ENCODE results near the gene DPYD. TPM values are rescaled to one million over a fixed set of nuclear protein-coding genes. Genes with fewer than 3 reads are reported as not detected.

DPYD gene
- polyA plus RNA-seq, 1 of the 3 experiments (the other 2 are of a cell fraction): 23.0 TPM

- TF ChIP-seq GATA2 (CRISPR knock-in tag; IDR thresholded peaks at IDR 0.05) (peak; percentile 58; the same call in 1 of the 2 replicates), SIN3A (IDR thresholded peaks at IDR 0.05; ENCODE audit: borderline replicate concordance, low read depth, low read length) (no peak)
Observed at GRCh38 chr1:97082160-97082848, 838.5 kb downstream of the DPYD start (continued).

GRCh38 chr1:97078872-97079271 lies 842.0 kb downstream of the DPYD start:
- Histone ChIP-seq H3K79me2 (ENCODE audit: insufficient read depth) (no peaks in the 10 kb centered on the region), H3K36me3 (replicated peaks in 1 of 2; ENCODE audit: control insufficient read depth in 1 of 2, insufficient read depth in 2 of 2, low read length in 1 of 2) (peaks cover 0 to 22% of the 10 kb centered on the region in 2 experiments), H3K9ac (no peak overlapping the region), H3K4me1 (ENCODE audit: control insufficient read depth in 1 of 2, insufficient read depth in 2 of 2, low read depth in 1 of 2, low read length in 1 of 2) (peaks cover 0 to 16% of the 10 kb centered on the region in 2 experiments; a peak in 2 of 4 replicates), H3K9me3 (no peaks in the 10 kb centered on the region), H3K9me2 (no peaks in the 10 kb centered on the region), H3K27me3 (ENCODE audit: insufficient read depth) (no peaks in the 10 kb centered on the region), H2AFZ (ENCODE audit: low read depth) (no peak overlapping the region), H4K20me1 (ENCODE audit: insufficient read depth) (no peaks in the 10 kb centered on the region), H3K27ac (ENCODE audit: low read depth in 2 of 2, low read length in 1 of 2) (peak overlapping the region in 1 of 2 experiments; percentile 30; a peak in 1 of 4 replicates), H3K4me3 (ENCODE audit: low read depth in 2 of 2, low read length in 1 of 2) (no peak overlapping the region; a peak in 1 of 4 replicates), H3F3A (replicated peaks; ENCODE audit: insufficient read depth) (peaks cover 3% of the 10 kb centered on the region), H3K4me2 (no peak overlapping the region)
- 95% methylated on average over 6 of the region's 6 CpGs for WGBS (ENCODE audit: low lambda C conversion rate)
- TF ChIP-seq YY1 (IDR thresholded peaks at IDR 0.05; ENCODE audit: low read depth) (no peak), MEF2A (IDR thresholded peaks at IDR 0.05; ENCODE audit: borderline replicate concordance, low read depth) (no peak), MXI1 (IDR thresholded peaks at IDR 0.05; ENCODE audit: low read depth, low read length) (no peak), CHD2 (IDR thresholded peaks at IDR 0.05; ENCODE audit: low read length, partially characterized antibody) (no peak), SMC3 (IDR thresholded peaks at IDR 0.05; ENCODE audit: low read depth, low read length) (no peak)
- ChIA-PET CTCF (interaction anchor here (0.9 to 1.1 kb wide), 2 partner anchors 37 to 82 kb away, joined by 3 read pairs; no protein-coding TSS in a partner anchor), POLR2A (no interaction called here)
- no peak for DNase-seq

GRCh38 chr1:97077221-97077620 lies 843.6 kb downstream of the DPYD start:
- Histone ChIP-seq H3K36me3 (replicated peaks in 1 of 2; ENCODE audit: control insufficient read depth in 1 of 2, insufficient read depth in 2 of 2, low read length in 1 of 2) (peaks cover 0 to 22% of the 10 kb centered on the region in 2 experiments), H3K9me3 (no peaks in the 10 kb centered on the region), H3K9me2 (no peaks in the 10 kb centered on the region), H3K27me3 (ENCODE audit: insufficient read depth) (no peaks in the 10 kb centered on the region), H3K9ac (no peak overlapping the region), H3F3A (replicated peaks; ENCODE audit: insufficient read depth) (peaks cover 3% of the 10 kb centered on the region), H3K27ac (ENCODE audit: low read depth in 2 of 2, low read length in 1 of 2) (peak overlapping the region in 1 of 2 experiments; percentile 82; a peak in 2 of 4 replicates), H4K20me1 (ENCODE audit: insufficient read depth) (no peaks in the 10 kb centered on the region), H3K4me3 (ENCODE audit: low read depth in 2 of 2, low read length in 1 of 2) (no peak overlapping the region), H3K4me2 (no peak overlapping the region), H2AFZ (ENCODE audit: low read depth) (no peak overlapping the region), H3K4me1 (ENCODE audit: control insufficient read depth in 1 of 2, insufficient read depth in 2 of 2, low read depth in 1 of 2, low read length in 1 of 2) (peaks cover 0 to 8% of the 10 kb centered on the region in 2 experiments; a peak in 2 of 4 replicates), H3K79me2 (ENCODE audit: insufficient read depth) (no peaks in the 10 kb centered on the region)
- DNase-seq: peak; percentile 12
- 45% methylated on average over 2 of the region's 2 CpGs for WGBS (ENCODE audit: low lambda C conversion rate)
- TF ChIP-seq YY1 (IDR thresholded peaks at IDR 0.05; ENCODE audit: low read depth): no peak
- peak in 1 of 2 experiments; percentile 40; a peak in 1 of 4 replicates for TF ChIP-seq EP300 (IDR thresholded peaks at IDR 0.05; ENCODE audit: borderline replicate concordance in 1 of 2, low read depth in 1 of 2, low read length in 1 of 2)
- ChIA-PET POLR2A (no interaction called here), CTCF (no interaction called here)

- DNase-seq: no peak
- TF ChIP-seq SMC3 (IDR thresholded peaks at IDR 0.05; ENCODE audit: low read depth, low read length) (no peak), SIN3A (IDR thresholded peaks at IDR 0.05; ENCODE audit: borderline replicate concordance, low read depth, low read length) (no peak), NFIC (IDR thresholded peaks at IDR 0.05; ENCODE audit: borderline replicate concordance) (no peak), TEAD4 (IDR thresholded peaks at IDR 0.05; ENCODE audit: borderline replicate concordance, insufficient read depth) (no peak), FOXM1 (IDR thresholded peaks at IDR 0.05; ENCODE audit: low read depth) (no peak), TCF12 (IDR thresholded peaks at IDR 0.05) (no peak), PBX3 (IDR thresholded peaks at IDR 0.05) (no peak)
- Histone ChIP-seq H3K36me3 (replicated peaks in 1 of 2; ENCODE audit: control insufficient read depth in 1 of 2, insufficient read depth in 2 of 2, low read length in 1 of 2) (peaks cover 0 to 21% of the 10 kb centered on the region in 2 experiments), H3K4me2 (no peak overlapping the region), H2AFZ (ENCODE audit: low read depth) (no peak overlapping the region), H3F3A (replicated peaks; ENCODE audit: insufficient read depth) (peaks cover 3% of the 10 kb centered on the region), H4K20me1 (ENCODE audit: insufficient read depth) (no peaks in the 10 kb centered on the region), H3K9ac (no peak overlapping the region), H3K9me3 (no peaks in the 10 kb centered on the region), H3K27ac (ENCODE audit: low read depth in 2 of 2, low read length in 1 of 2) (no peak overlapping the region), H3K4me1 (ENCODE audit: control insufficient read depth in 1 of 2, insufficient read depth in 2 of 2, low read depth in 1 of 2, low read length in 1 of 2) (peaks cover 8 to 10% of the 10 kb centered on the region in 2 experiments; a peak in 3 of 4 replicates), H3K79me2 (ENCODE audit: insufficient read depth) (no peaks in the 10 kb centered on the region), H3K9me2 (no peaks in the 10 kb centered on the region), H3K27me3 (ENCODE audit: insufficient read depth) (no peaks in the 10 kb centered on the region), H3K4me3 (ENCODE audit: low read depth in 2 of 2, low read length in 1 of 2) (no peak overlapping the region)
- ChIA-PET CTCF (interaction anchor here (1.3 kb wide), 1 partner anchor 108 kb away, joined by 4 read pairs; no protein-coding TSS in a partner anchor), POLR2A (no interaction called here)
- 91% methylated on average over 2 of the region's 2 CpGs for WGBS (ENCODE audit: low lambda C conversion rate)
Observed at GRCh38 chr1:97074771-97075170, 846.1 kb downstream of the DPYD start.
